GM21381 (cell line): Measurements from ENCODE around the gene ZNF582.
"Not testable (repeated sequence)": the region's sequence is repeated elsewhere in the genome, so short reads cannot be mapped to it uniquely, and the experiment has no call there.

Experiments used
- ATAC-seq: cut with Tn5 transposase; IDR thresholded peaks from one replicate; pipeline ENCODE4 v1.9.1; 2021; ENCODE audit warnings: mild to moderate bottlenecking, moderate library complexity; ENCODE audit not compliant: unreplicated experiment

The ZNF582 gene

GRCh38 chr19:56355517-56355916 lies 37.8 kb downstream of the ZNF582 start:
- ATAC-seq, result no peak

DNA sequence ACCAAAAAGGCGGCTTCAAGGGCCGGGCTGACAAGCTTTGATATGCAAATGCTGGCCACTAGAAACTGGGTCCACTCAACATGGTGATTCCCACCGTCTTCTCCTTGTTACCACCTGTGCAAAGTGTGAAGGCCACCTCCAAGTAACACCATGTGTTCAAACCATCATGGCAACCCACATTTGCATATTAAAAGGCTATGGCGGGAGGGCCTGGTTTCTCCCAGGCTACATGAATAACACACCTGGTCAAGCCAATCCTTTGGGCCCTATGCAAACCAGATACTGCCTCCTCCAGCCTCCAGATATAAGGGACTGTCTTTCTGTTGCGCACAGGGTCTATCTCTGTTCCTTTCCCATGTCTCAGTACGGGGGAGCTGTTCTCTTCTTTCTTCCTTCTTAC lies 42.1 kb downstream of the ZNF582 start:
- no peak for ATAC-seq

DNA sequence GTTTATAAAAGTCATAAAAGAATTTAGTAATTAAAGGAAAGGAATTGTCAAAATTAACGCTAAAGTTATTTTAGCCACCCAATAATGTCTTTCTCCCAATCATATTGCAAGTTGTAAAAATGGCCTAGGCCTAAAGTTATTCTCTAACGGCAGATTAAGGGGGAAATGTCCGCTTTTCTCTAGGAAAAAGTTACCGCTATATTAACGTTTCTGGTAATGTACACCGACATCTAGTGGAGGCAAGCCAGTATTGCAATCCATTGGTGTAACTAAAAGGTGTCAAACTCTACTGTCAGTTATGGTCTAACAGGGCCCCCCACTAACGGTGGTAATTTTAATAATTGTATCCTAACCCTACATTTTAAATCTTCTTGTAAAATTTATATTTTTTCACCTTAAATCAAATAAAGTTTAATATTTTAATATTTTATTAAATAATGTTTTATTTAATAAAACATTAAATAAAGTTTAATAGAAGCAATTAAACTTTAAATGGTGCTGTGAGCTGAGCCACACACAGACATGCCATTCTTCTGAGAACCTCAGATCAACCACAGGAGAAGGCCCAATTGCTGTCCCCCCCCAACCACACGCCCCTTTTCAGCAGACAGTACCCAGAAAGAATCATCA lies 42.8 kb downstream of the ZNF582 start:
- no peak for ATAC-seq

DNA sequence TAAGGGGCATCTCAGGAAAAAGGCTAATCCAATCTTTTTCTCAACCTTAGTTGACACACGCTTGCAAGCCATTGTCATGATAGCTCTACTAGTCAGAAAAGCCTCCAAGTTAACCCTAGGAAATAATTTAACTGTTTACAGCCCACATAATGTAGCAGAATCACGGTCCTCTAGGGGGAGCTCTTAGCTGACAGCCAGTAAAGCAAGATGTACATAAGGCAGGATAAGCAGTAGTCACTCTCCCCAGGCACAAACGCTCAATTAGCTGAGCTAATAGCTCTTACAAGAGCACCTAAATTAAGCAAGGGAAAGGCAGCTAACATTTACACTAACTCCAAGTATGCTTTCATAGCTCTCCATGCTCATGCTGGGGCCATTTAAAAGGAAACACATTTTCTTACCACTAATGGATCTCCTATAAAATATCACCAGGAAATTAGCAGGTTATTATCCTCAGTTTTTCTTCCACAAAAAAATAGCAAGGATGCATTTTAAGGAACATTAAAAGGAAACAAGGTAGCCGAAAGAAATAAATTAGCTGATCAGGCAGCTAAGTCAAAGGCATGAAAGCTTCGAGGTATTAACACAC lies 45.0 kb downstream of the ZNF582 start:
- no peak for ATAC-seq

DNA sequence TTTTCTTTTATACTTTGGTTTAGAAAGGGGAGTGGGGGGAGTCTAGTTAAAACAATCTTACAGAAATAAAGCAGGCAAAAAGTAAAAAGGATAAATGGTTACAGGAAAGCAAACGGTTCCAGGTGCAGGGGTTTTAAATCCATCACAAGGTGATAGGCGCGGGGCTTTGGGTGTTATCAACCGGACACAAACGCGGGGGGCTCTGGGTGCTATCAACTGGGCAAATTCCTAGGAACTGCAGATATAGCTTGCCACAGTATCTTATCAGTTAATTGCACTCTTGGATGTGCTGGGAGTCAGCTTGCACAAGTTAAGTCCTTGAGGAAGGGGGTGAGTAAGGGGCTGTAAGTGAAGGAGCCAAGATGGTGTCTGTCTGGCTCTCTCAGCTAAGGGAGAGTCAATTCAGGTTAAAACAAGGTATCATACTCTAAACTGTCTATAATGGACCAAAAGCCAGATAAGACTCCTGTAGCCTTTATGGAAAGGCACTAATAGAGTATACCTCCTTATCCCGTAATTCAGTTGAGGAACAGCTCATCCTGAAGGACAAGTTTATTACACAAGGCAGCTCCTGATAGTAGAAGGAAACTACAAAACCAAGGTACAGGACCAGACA lies 46.1 kb downstream of the ZNF582 start:
- ATAC-seq, result no peak

GRCh38 chr19:56341948-56342347 lies 51.4 kb downstream of the ZNF582 start:
- no peak for ATAC-seq

DNA sequence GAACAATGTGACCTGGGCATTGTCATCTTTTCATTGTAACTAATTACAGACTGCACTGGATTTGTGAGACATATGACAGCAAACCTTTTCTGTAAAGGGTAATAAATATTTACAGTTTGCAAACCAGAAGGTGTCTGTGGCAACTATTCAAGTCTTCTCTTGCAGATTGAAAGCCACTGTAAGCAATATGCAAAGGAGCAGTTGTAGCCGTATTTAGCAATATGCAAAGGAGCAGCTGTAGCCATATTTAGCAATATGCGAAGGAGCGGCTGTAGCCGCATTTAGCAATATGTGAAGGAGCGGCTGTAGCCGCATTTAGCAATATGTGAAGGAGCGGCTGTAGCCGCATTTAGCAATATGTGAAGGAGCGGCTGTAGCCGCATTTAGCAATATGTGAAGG lies 54.3 kb downstream of the ZNF582 start:
- not testable (repeated sequence) for ATAC-seq

DNA sequence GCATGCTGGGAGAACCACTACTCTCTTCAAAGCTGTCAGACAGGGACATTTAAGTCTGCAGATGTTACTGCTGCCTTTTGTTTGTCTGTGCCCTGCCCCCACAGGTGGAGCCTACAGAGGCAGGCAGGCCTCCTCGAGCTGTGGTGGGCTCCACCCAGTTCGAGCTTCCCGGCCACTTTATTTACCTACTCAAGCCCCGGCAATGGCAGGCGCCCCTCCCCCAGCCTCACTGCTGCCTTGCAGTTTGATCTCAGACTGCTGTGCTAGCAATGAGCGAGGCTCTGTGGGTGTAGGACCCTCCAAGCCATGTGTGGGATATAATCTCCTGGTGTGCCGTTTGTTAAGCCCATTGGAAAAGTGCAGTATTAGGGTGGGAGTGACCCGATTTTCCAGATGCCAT lies 56.3 kb downstream of the ZNF582 start:
- not testable (repeated sequence) for ATAC-seq

DNA sequence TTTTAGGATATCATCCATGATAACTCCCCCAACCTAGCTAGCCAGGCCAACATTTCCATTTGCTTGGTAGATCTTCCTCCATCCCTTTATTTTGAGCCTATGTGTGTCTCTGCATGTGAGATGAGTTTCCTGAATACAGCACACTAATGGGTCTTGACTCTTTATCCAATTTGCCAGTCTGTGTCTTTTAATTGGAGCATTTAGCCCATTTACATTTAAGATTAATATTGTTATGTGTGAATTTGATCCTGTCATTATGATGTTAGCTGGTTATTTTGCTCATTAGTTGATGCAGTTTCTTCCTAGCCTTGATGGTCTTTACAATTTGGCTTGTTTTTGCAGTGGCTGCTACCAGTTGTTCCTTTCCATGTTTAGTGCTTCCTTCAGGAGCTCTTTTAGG lies 58.0 kb downstream of the ZNF582 start:
- not testable (repeated sequence) for ATAC-seq

GRCh38 chr19:56333506-56333905 lies 59.8 kb downstream of the ZNF582 start:
- no peak for ATAC-seq
